Esophagus muscularis mucosa (tissue), 4 donors: Measurements from ENCODE around the gene RARS1. TPM values are rescaled to one million over a fixed set of nuclear protein-coding genes. Genes with fewer than 3 reads are reported as not detected.

ENCODE experiments used
- DNase-seq: peaks from one replicate; pipeline ENCODE4 v3.0.0-alpha.2; 2017; ENCODE audit errors: extremely low spot score
- H3K27ac ChIP-seq, 4 donors: fragments of 200-600 bp; sonication (generic); replicated peaks in 1 of 4; 1 replicate in 3 of 4; 2 replicates in 1 of 4; pipeline ENCODE4 v1.5.1; 2016 to 2019; ENCODE audit warnings: mild to moderate bottlenecking in 1 of 4
- H3K27me3 ChIP-seq, 4 donors: fragments of 200-600 bp; sonication (generic); one replicate each; pipeline versions ENCODE4 v1.5.1 to v1.6.0; 2016 to 2019
- H3K36me3 ChIP-seq, 4 donors: fragments of 200-600 bp; sonication (generic); one replicate each; pipeline ENCODE4 v1.5.1; 2016 to 2019
- H3K4me1 ChIP-seq, 4 donors: fragments of 200-600 bp; sonication (generic); one replicate each; pipeline ENCODE4 v1.5.1; 2016 to 2019
- H3K4me3 ChIP-seq, 4 donors: fragments of 200-600 bp; sonication (generic); 1 replicate in 2 of 4; 2 replicates in 2 of 4; pipeline ENCODE4 v1.5.1; 2016 to 2019; ENCODE audit warnings: mild to moderate bottlenecking in 4 of 4, moderate library complexity in 1 of 4
- H3K9me3 ChIP-seq, 4 donors: fragments of 200-600 bp; sonication (generic); 1 replicate in 3 of 4; 2 replicates in 1 of 4; pipeline ENCODE4 v1.5.1; 2016 to 2019
- EP300 ChIP-seq: sonication (generic); formaldehyde crosslinking; IDR thresholded peaks from one replicate; pipeline ENCODE4 v1.6.1; 2017; ENCODE audit warnings: antibody characterized with exemption
- POLR2A ChIP-seq: fragments of 450-650 bp; IDR thresholded peaks from one replicate; pipeline ENCODE4 v1.6.1; 2017; ENCODE audit warnings: antibody characterized with exemption, moderate library complexity, mild to moderate bottlenecking, low read depth
- POLR2AphosphoS5 ChIP-seq, 2 donors: sonication (generic); formaldehyde crosslinking; IDR thresholded peaks; one replicate each; pipeline ENCODE4 v1.6.1; 2017; ENCODE audit warnings: antibody characterized with exemption in 2 of 2
- WGBS: methylation state at CpG from one replicate; pipeline ENCODE4 v1.1.5; 2018; 5-methylcytosine and 5-hydroxymethylcytosine counted together
- intact Hi-C: fragments of 100-400 bp; cut with DNase I; formaldehyde crosslinking; loops from one replicate; pipeline ENCODE4 v1.15.1; 2023
- total RNA-seq, 4 donors: library from RNA; depleted of rRNA; stranded (reverse); fragments of >200 nt; gene quantifications; one replicate each; pipeline versions ENCODE4 v1.1.0 to v1.2.1, GENCODE V29; 2016
- TF ChIP-seq, protein P1 (sequence below), 3 experiments: fragments of 200-600 bp in 2 of 3; fragments of 450-650 bp in 1 of 3; sonication (generic) in 2 of 3; IDR thresholded peaks; one replicate each; pipeline ENCODE4 v1.5.1; 2017 to 2019; ENCODE audit warnings: antibody characterized with exemption in 3 of 3, mild to moderate bottlenecking in 2 of 3, moderate library complexity in 1 of 3

RARS1 gene
- total RNA-seq, 4 donors from 2014 or later: 53.8 to 72.3 (median 60.7) TPM

DNA sequence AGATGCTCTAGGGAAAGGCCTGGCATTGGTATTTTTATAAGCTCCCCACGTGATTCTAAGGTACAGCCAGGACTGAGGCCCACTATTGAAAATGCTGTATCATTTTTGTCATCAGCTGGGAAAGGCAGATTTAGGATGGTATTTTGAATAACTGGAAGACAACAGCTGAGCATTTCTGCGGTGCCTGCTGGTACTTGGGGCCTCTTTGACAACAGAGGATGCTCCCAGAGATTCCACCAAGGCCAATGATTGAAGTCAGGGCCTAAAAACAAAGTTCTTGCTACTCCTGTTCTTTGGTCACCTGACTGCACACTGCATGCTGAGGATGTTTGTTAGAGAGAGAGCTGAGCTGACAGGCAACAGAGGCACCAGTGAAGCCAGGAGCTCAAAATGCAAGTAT lies 50.9 kb downstream of the RARS1 start:
- 80% methylated on average over 2 of the region's 2 CpGs for WGBS

DNA sequence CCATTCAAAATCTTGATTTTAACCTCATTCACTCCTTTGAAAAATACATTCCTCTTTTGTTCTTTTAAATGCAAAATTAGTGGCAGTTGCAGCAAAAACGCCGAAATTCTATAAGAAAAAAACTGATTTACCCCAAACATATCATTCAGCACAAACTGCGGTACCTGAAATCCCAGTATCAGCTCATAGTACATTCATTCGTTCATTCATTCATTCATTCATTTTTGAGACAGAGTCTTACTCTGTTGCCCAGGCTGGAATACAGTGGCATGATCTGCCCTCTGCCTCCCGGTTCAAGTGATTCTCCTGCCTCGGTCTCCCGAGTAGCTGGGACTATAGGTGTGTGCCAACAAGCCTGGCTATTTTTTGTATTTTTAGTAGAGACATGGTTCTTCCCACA lies 63.3 kb downstream of the RARS1 start:
- 97% methylated on average over 7 of the region's 7 CpGs for WGBS
- peaks cover 0 to 13% (median 6%) of the 10 kb centered on the region in 4 donors for H3K4me1 ChIP-seq
- no peak for DNase-seq
- no peak for TF ChIP-seq EP300
- TF ChIP-seq POLR2A: no peak
- TF ChIP-seq POLR2AphosphoS5 (IDR thresholded peaks at IDR 0.05): no peak
- TF ChIP-seq, protein P1, sequence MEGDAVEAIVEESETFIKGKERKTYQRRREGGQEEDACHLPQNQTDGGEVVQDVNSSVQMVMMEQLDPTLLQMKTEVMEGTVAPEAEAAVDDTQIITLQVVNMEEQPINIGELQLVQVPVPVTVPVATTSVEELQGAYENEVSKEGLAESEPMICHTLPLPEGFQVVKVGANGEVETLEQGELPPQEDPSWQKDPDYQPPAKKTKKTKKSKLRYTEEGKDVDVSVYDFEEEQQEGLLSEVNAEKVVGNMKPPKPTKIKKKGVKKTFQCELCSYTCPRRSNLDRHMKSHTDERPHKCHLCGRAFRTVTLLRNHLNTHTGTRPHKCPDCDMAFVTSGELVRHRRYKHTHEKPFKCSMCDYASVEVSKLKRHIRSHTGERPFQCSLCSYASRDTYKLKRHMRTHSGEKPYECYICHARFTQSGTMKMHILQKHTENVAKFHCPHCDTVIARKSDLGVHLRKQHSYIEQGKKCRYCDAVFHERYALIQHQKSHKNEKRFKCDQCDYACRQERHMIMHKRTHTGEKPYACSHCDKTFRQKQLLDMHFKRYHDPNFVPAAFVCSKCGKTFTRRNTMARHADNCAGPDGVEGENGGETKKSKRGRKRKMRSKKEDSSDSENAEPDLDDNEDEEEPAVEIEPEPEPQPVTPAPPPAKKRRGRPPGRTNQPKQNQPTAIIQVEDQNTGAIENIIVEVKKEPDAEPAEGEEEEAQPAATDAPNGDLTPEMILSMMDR (IDR thresholded peaks at IDR 0.05): no peak
- no peak overlapping the region for H3K27ac ChIP-seq
- H3K27me3 ChIP-seq: no peaks in the 10 kb centered on the region
- no peak overlapping the region for H3K4me3 ChIP-seq
- intact Hi-C loops: no loop called here
- H3K36me3 ChIP-seq: peaks cover 9 to 27% (median 12%) of the 10 kb centered on the region in 4 donors
- H3K9me3 ChIP-seq: no peaks in the 10 kb centered on the region

More for the DNA sequence above, 50.9 kb downstream of the RARS1 start:
- Histone ChIP-seq H3K4me3 (no peak overlapping the region), H3K36me3 (no peaks in the 10 kb centered on the region), H3K27ac (no peak overlapping the region), H3K9me3 (no peaks in the 10 kb centered on the region), H3K4me1 (no peaks in the 10 kb centered on the region), H3K27me3 (peaks cover 0 to 25% (median 2%) of the 10 kb centered on the region in 4 donors)
- TF ChIP-seq POLR2AphosphoS5 (IDR thresholded peaks at IDR 0.05): no peak
- TF ChIP-seq POLR2A: no peak
- TF ChIP-seq EP300: no peak
- TF ChIP-seq, protein P1 (IDR thresholded peaks at IDR 0.05): no peak
- intact Hi-C loops: no loop called here
- DNase-seq: no peak

DNA sequence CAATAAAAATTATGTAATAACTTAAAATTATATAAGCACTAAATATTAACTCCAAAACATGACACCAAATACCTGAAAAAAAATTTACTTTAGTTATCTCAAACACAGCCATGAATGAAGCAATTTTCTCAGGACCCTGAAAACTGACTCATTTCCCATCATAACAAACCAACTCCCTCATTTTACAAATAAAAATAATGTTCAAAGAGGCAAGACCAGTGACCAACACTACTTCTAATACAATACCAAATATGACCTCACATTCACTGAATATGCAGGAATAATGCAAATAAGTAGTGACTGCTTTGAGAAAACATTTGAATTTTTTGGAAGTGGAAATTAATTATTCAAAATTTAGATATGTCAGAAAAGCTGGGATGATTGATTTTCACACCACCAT lies 64.4 kb downstream of the RARS1 start:
- Histone ChIP-seq H3K27ac (no peak overlapping the region), H3K4me3 (no peak overlapping the region), H3K9me3 (no peaks in the 10 kb centered on the region), H3K4me1 (peaks cover 0 to 13% (median 6%) of the 10 kb centered on the region in 4 donors), H3K27me3 (no peaks in the 10 kb centered on the region), H3K36me3 (peaks cover 9 to 32% (median 12%) of the 10 kb centered on the region in 4 donors)
- TF ChIP-seq POLR2A (no peak), POLR2AphosphoS5 (IDR thresholded peaks at IDR 0.05) (no peak), EP300 (no peak)
- TF ChIP-seq, protein P1 (IDR thresholded peaks at IDR 0.05): no peak
- intact Hi-C loops: loop anchor here (10.0 kb wide), 1 partner anchor 46 kb away; no protein-coding TSS in a partner anchor
- no peak for DNase-seq

DNA sequence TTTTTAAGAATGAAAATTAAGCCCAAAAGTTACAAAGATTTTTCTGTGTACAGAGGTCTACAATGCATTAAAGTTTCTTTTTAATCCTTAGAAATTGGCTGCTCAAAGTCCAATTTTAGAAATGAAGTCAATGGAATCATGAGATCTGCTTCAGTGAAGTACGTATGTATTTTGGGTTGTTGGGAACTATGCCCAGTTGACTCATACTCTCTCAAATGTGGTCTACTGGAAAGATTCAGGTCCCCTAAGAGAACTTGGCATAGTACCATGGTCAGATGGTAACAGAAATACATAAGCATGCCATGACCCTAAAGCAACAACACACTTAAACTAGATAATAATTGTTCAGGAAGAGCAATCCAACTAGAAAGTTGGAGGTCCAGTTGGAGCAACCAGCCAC lies 65.9 kb downstream of the RARS1 start:
- Histone ChIP-seq H3K4me1 (peaks cover 0 to 13% (median 6%) of the 10 kb centered on the region in 4 donors), H3K27me3 (no peaks in the 10 kb centered on the region), H3K9me3 (no peaks in the 10 kb centered on the region), H3K27ac (no peak overlapping the region), H3K4me3 (no peak overlapping the region), H3K36me3 (peaks cover 14 to 37% (median 21%) of the 10 kb centered on the region in 4 donors)
- TF ChIP-seq POLR2AphosphoS5 (IDR thresholded peaks at IDR 0.05) (no peak), EP300 (no peak), POLR2A (no peak)
- TF ChIP-seq, protein P1 (IDR thresholded peaks at IDR 0.05): no peak
- intact Hi-C loops: loop anchor here (10.0 kb wide), 1 partner anchor 47 kb away; no protein-coding TSS in a partner anchor
- DNase-seq: no peak
- whole genome bisulfite sequencing: 35% methylated on average over 1 of the region's 1 CpG
